ENCODE data around the gene MYO1B.
A peak's percentile ranks its signal among the peaks of the same experiment; 100 is the strongest.

MYO1B gene

DNA sequence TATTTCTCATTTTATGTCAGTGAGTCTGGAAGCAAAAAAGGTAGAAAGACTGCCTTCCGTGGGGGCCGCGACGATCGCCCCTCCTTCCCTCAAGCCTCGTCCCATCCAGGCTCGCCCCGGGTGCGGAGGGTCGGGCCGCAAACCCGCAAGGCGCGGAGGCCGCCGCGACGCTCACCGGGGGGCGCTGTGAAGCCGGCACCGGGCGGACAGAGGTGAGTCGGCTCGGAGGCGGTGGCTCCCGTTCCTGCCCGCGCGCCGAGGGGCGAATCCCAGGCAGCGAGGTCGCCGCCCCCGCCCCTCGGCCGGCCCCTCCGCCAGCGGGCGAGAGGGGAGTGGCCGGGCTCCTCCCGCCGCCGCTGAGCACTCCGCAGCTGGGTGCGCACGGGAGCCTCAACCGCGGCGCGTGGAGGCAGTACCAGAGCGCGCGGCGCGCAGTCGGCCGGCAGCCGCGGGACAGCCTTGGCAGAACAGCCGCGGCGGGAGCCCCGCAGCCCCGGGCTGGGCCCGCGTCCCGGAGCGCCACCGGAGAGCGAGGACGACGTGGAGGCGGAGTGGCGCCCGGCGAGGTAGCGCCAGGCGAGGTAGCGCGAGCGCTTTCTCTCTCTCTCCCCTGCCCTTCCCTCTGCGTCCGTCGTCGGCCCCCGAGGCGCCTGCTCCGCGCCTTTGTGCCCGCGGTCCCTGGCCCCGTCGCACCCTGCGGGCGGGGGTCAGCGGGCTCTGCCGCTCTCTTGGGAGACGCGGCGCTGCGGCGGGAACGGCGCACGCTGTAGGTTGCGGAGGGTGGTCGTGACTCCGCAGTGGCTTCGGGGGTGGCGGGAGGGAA, at the start of gene MYO1B:
TSS of gene MYO1B (plus strand) at position 359 of the 823 bp plus-strand sequence. CDS start 31,492 bp downstream, outside the sequence.
- DNase-seq (ENCODE audit: low read depth in 2 of 2) = peak; percentile 76 to 86
- TF ChIP-seq, protein P1, sequence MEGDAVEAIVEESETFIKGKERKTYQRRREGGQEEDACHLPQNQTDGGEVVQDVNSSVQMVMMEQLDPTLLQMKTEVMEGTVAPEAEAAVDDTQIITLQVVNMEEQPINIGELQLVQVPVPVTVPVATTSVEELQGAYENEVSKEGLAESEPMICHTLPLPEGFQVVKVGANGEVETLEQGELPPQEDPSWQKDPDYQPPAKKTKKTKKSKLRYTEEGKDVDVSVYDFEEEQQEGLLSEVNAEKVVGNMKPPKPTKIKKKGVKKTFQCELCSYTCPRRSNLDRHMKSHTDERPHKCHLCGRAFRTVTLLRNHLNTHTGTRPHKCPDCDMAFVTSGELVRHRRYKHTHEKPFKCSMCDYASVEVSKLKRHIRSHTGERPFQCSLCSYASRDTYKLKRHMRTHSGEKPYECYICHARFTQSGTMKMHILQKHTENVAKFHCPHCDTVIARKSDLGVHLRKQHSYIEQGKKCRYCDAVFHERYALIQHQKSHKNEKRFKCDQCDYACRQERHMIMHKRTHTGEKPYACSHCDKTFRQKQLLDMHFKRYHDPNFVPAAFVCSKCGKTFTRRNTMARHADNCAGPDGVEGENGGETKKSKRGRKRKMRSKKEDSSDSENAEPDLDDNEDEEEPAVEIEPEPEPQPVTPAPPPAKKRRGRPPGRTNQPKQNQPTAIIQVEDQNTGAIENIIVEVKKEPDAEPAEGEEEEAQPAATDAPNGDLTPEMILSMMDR (IDR thresholded peaks at IDR 0.05; ENCODE audit: low read depth, low read length) = peak; percentile 22
- peak within 1 kb of the TSS; percentile 80 to 89 for H3K4me3 ChIP-seq (replicated peaks in 1 of 2; ENCODE audit: low read depth in 2 of 2, low read length in 2 of 2)

DNA sequence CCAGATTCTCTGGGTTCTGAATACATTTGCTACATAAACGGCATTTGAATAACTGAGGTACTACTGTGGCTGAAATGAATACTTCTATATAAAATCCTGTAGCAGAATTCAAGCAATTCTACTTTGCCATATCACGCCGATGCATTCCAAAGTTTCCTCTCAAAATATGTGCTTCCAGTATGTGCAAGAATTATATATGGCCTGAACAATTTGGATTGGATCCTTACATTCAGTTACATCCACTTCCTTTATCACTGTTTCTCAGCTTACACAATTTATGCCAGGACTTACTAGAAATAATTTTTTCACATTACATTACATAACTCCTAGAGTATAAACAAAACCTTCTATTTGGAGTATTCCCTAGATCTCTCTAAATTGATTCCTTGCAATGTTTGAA, 48.1 kb upstream of the MYO1B start:
- DNase-seq (ENCODE audit: low read depth in 2 of 2) = no peak
- H3K4me3 ChIP-seq (replicated peaks in 1 of 2; ENCODE audit: low read depth in 2 of 2, low read length in 2 of 2) = no peak overlapping the region
- TF ChIP-seq, protein P1 (IDR thresholded peaks at IDR 0.05; ENCODE audit: low read depth, low read length) = no peak

DNA sequence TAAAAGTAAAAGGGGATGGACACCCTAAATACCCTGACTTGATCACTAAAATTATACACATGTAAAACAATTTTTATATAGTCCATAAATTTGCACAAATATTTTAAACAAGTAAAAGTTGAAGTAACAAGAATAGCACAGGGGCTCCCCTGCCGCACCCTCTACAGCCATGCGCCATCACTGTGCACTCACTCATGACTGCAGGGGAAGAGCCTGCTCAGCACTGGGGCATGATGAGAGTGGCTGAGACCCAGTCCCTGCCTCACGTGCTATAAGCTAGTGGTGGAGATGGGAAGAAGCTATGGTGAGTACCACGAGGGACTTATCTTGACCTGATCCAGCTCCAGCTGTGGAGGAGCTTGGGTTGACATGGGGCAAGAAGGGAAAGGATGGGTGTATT, 46.9 kb upstream of the MYO1B start:
- DNase-seq (ENCODE audit: low read depth in 2 of 2) = no peak
- no peak overlapping the region for H3K4me3 ChIP-seq (replicated peaks in 1 of 2; ENCODE audit: low read depth in 2 of 2, low read length in 2 of 2)
- TF ChIP-seq, protein P1 (IDR thresholded peaks at IDR 0.05; ENCODE audit: low read depth, low read length) = no peak

DNA sequence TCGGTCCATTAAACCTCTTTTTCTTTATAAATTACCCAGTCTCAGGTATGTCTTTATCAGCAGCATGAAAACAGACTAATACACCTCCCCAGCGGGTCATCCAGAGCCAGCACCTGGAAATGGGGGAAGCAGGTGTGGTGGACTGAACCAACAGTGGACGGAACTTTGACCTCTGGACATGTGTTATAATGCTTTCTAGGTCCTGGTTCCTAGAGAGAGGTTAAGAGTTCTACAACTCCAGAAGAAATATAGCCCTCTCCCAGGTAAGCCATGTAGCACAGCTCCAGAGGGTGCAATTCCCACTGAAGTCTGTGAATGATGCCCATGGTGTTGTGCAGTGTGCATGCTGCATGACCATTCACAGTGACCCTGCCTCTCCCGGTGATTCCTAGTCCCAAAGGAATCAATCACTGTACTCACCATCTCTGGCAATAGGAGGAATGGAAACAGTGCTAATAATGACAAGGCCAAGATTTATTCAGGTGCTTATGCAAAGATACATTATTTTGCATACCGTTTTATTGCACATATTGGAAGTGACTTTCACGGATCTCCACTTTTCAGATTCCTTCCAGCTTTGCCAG, 45.2 kb upstream of the MYO1B start:
- TF ChIP-seq, protein P1 (IDR thresholded peaks at IDR 0.05; ENCODE audit: low read depth, low read length) = no peak
- no peak overlapping the region for H3K4me3 ChIP-seq (replicated peaks in 1 of 2; ENCODE audit: low read depth in 2 of 2, low read length in 2 of 2)
- no peak for DNase-seq (ENCODE audit: low read depth in 2 of 2)

DNA sequence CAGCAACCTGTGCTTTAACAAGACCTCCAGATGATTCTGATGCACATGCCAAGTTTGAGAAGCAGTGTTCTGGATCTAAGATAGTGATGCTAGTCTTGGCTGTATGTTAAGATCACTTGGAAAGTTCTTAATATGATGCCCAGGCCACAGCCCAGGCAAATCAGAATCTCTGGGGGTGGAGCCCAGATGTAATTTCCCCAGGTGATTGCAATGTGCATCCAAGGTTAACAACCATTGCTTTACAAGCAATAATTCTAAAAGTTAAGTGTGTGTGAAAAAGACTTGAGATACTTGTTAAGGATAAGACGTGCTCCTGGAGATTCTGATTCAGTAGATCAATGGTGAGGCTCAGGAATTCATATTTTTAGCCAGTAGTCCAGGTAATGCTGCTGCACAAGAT, 44.3 kb upstream of the MYO1B start:
- TF ChIP-seq, protein P1 (IDR thresholded peaks at IDR 0.05; ENCODE audit: low read depth, low read length) = no peak
- no peak for DNase-seq (ENCODE audit: low read depth in 2 of 2)

DNA sequence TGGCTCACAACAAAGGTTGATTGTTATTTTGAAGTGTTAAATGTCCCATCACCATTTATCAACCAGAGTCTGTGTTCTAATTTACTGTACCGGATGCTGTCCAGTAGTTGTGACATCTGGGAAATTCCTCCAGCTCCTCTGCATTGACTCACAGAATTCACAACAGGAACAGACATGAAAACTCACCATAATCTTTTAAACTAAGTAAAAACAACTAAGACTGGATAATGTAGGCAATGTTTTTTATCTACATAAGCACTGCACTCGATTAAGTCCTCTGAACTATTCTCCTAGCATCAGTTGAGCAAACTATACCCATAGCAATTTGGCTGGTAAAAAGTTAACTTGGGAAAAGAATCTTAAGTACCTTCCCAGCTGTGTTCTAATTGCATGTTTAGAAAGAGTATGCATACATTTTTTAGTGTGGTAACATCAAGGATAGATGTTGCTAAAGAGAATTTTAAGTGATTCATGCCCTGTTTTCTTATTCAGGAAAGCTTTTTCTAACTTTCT, 42.9 kb upstream of the MYO1B start:
- TF ChIP-seq, protein P1 (IDR thresholded peaks at IDR 0.05; ENCODE audit: low read depth, low read length) = no peak
- peak; percentile 83 to 97 for DNase-seq (ENCODE audit: low read depth in 2 of 2)
- no peak overlapping the region for H3K4me3 ChIP-seq (replicated peaks in 1 of 2; ENCODE audit: low read depth in 2 of 2, low read length in 2 of 2)

More for the DNA sequence above, 44.3 kb upstream of the MYO1B start:
- no peak overlapping the region for H3K4me3 ChIP-seq (replicated peaks in 1 of 2; ENCODE audit: low read depth in 2 of 2, low read length in 2 of 2)
